Fibroblast of lung (primary cell): ENCODE data around the gene DYSF. TPM values are rescaled to one million over a fixed set of nuclear protein-coding genes. Genes with fewer than 3 reads are reported as not detected.

Source experiments
- DNase-seq, 2 donors: peaks; one replicate each; pipeline versions ENCODE4 v3.0.0 to v3.0.0-alpha.2; 2010; ENCODE audit warnings: low read depth in 2 of 2
- H2AFZ ChIP-seq: 2 replicates; pipeline ENCODE4 v1.5.1; 2012; ENCODE audit warnings: low read length, control low read depth, inconsistent platforms
- H3K27ac ChIP-seq: 2 replicates; pipeline ENCODE4 v1.5.1; 2011; ENCODE audit warnings: low read length, control low read depth; ENCODE audit not compliant: insufficient read depth
- H3K27me3 ChIP-seq: 2 replicates; pipeline ENCODE4 v1.5.1; 2011; ENCODE audit warnings: mild to moderate bottlenecking, low read length; ENCODE audit not compliant: control insufficient read depth, insufficient read depth
- H3K36me3 ChIP-seq: 2 replicates; pipeline ENCODE4 v1.5.1; 2011; ENCODE audit warnings: low read length; ENCODE audit not compliant: control insufficient read depth, insufficient read depth
- H3K4me1 ChIP-seq: 2 replicates; pipeline ENCODE4 v1.5.1; 2011; ENCODE audit warnings: low read length; ENCODE audit not compliant: control insufficient read depth, insufficient read depth; ENCODE audit errors: extremely low read depth
- H3K4me2 ChIP-seq: 2 replicates; pipeline ENCODE4 v1.5.1; 2011; ENCODE audit warnings: low read length, control low read depth; ENCODE audit not compliant: insufficient read depth; ENCODE audit errors: extremely low read depth
- H3K4me3 ChIP-seq, 4 experiments: fragments of 200-600 bp in 1 of 4; sonication (generic) in 1 of 4; replicated peaks in 1 of 4; 2 replicates each; pipeline ENCODE4 v1.5.1; 2011 to 2016; ENCODE audit warnings: low read length in 4 of 4, low read depth in 3 of 4, mild to moderate bottlenecking in 3 of 4, control low read depth in 2 of 4, inconsistent platforms in 1 of 4, mixed read lengths in 1 of 4; ENCODE audit not compliant: insufficient read depth in 1 of 4; ENCODE audit errors: control extremely low read depth in 1 of 4
- H3K79me2 ChIP-seq: 2 replicates; pipeline ENCODE4 v1.5.1; 2012; ENCODE audit warnings: mild to moderate bottlenecking, low read length, inconsistent platforms; ENCODE audit not compliant: control insufficient read depth, insufficient read depth
- H3K9ac ChIP-seq: 2 replicates; pipeline ENCODE4 v1.5.1; 2011; ENCODE audit warnings: mild to moderate bottlenecking, low read length, control low read depth; ENCODE audit not compliant: insufficient read depth
- H3K9me3 ChIP-seq: 2 replicates; pipeline ENCODE4 v1.5.1; 2012; ENCODE audit warnings: low read depth, low read length; ENCODE audit not compliant: control insufficient read depth, insufficient read depth
- H4K20me1 ChIP-seq: 2 replicates; pipeline ENCODE4 v1.5.1; 2011; ENCODE audit warnings: low read length; ENCODE audit not compliant: control insufficient read depth, insufficient read depth; ENCODE audit errors: extremely low read depth
- CTCF ChIP-seq, 2 donors: IDR thresholded peaks in 1 of 2; conservative IDR thresholded peaks in 1 of 2; 1 replicate in 1 of 2; 2 replicates in 1 of 2; pipeline ENCODE4 v1.5.1; 2011 to 2012; ENCODE audit warnings: low read length in 2 of 2, control low read depth in 1 of 2, inconsistent platforms in 1 of 2, low read depth in 1 of 2, mild to moderate bottlenecking in 1 of 2
- EZH2 ChIP-seq: IDR thresholded peaks from 2 replicates; pipeline ENCODE4 v1.5.1; 2012; ENCODE audit warnings: low read length, control low read depth, mild to moderate bottlenecking; ENCODE audit errors: missing control alignments
- polyA plus RNA-seq, 2 donors: library from polyadenylated mRNA; depleted of rRNA in 1 of 2; stranded (reverse) in 1 of 2; unstranded in 1 of 2; fragments of >200 nt; gene quantifications; 2 replicates each; pipeline ENCODE4 v1.2.1, GENCODE V29; 2011 to 2012; ENCODE audit warnings: missing spikeins in 1 of 2
- total RNA-seq: library from RNA; depleted of rRNA; stranded (reverse); fragments of >200 nt; gene quantifications from 2 replicates; pipeline ENCODE4 v1.2.1, GENCODE V29; 2014

DYSF gene
- total and polyA plus RNA-seq, 2 donors (not counting 1 experiment from before 2014, with no cell fraction given), result under 0.01 to 0.67 TPM

- Histone ChIP-seq H3K9ac (no peak overlapping the region), H3K27ac (no peak overlapping the region), H3K4me1 (no peaks in the 10 kb centered on the region), H3K79me2 (no peaks in the 10 kb centered on the region), H3K4me3 (no peak overlapping the region), H3K4me2 (no peak overlapping the region), H3K9me3 (no peaks in the 10 kb centered on the region), H2AFZ (no peak overlapping the region), H4K20me1 (no peaks in the 10 kb centered on the region), H3K36me3 (no peaks in the 10 kb centered on the region), H3K27me3 (peaks cover 11% of the 10 kb centered on the region)
- no peak for DNase-seq
- TF ChIP-seq CTCF (conservative IDR thresholded peaks at IDR 0.05 in 1 of 2, IDR thresholded peaks at IDR 0.05 in 1 of 2; ENCODE audit: low read depth in 1 of 2, low read length in 2 of 2) (no peak), EZH2 (no peak)
Observed at GRCh38 chr2:71459084-71459431, 5.7 kb downstream of the DYSF start.

GRCh38 chr2:71460056-71460455, 6.7 kb downstream of the DYSF start:
- H3K9ac ChIP-seq, result no peak overlapping the region
- no peak for DNase-seq
- TF ChIP-seq EZH2 (no peak), CTCF (conservative IDR thresholded peaks at IDR 0.05 in 1 of 2, IDR thresholded peaks at IDR 0.05 in 1 of 2; ENCODE audit: low read depth in 1 of 2, low read length in 2 of 2) (no peak)
- no peaks in the 10 kb centered on the region for H4K20me1 ChIP-seq
- H3K27ac ChIP-seq, result no peak overlapping the region
- no peak overlapping the region for H2AFZ ChIP-seq
- no peak overlapping the region for H3K4me3 ChIP-seq
- peaks cover 14% of the 10 kb centered on the region for H3K27me3 ChIP-seq
- no peaks in the 10 kb centered on the region for H3K36me3 ChIP-seq
- H3K4me2 ChIP-seq, result no peak overlapping the region
- no peaks in the 10 kb centered on the region for H3K79me2 ChIP-seq
- no peaks in the 10 kb centered on the region for H3K9me3 ChIP-seq
- no peaks in the 10 kb centered on the region for H3K4me1 ChIP-seq

- no peak overlapping the region for H2AFZ ChIP-seq
- no peaks in the 10 kb centered on the region for H3K9me3 ChIP-seq
- TF ChIP-seq CTCF (conservative IDR thresholded peaks at IDR 0.05 in 1 of 2, IDR thresholded peaks at IDR 0.05 in 1 of 2; ENCODE audit: low read depth in 1 of 2, low read length in 2 of 2) (peak; percentile 47 to 51), EZH2 (no peak)
- no peak overlapping the region for H3K4me2 ChIP-seq
- H3K4me3 ChIP-seq, result no peak overlapping the region
- H3K79me2 ChIP-seq, result no peaks in the 10 kb centered on the region
- H3K9ac ChIP-seq, result no peak overlapping the region
- H3K27ac ChIP-seq, result no peak overlapping the region
- H3K4me1 ChIP-seq, result no peaks in the 10 kb centered on the region
- no peaks in the 10 kb centered on the region for H3K36me3 ChIP-seq
- peaks cover 19% of the 10 kb centered on the region for H3K27me3 ChIP-seq
- no peaks in the 10 kb centered on the region for H4K20me1 ChIP-seq
- no peak for DNase-seq
Observed at GRCh38 chr2:71460595-71461303, 7.4 kb downstream of the DYSF start.
